KBM-7 (cell line): ENCODE data around the gene STON2.

ENCODE experiments used
- DNase-seq: peaks from one replicate; pipeline ENCODE4 v3.0.0-alpha.2; 2015
- in situ Hi-C: fragments of 300-500 bp; cut with MboI; formaldehyde crosslinking; loops from 2 replicates; pipeline ENCODE4 v1.14.3; 2020; ENCODE audit warnings: low sequenced_read_pairs, low pct_unique_long_range_greater_than_20kb, mixed read lengths

STON2 gene

GRCh38 chr14:81312289-81312876 lies 87.7 kb downstream of the STON2 start:
- no peak for DNase-seq
- in situ Hi-C loops = no loop called here

GRCh38 chr14:81311778-81312177 lies 88.3 kb downstream of the STON2 start:
- in situ Hi-C loops = no loop called here
- DNase-seq = no peak

GRCh38 chr14:81311141-81311540 lies 89.0 kb downstream of the STON2 start:
- DNase-seq = no peak
- in situ Hi-C loops = no loop called here

- DNase-seq = no peak
- in situ Hi-C loops = no loop called here
Measured at GRCh38 chr14:81310606-81311005, 89.5 kb downstream of the STON2 start.

GRCh38 chr14:81309511-81309910 lies 90.6 kb downstream of the STON2 start:
- DNase-seq = no peak
- in situ Hi-C loops = no loop called here

GRCh38 chr14:81305743-81306142 lies 94.4 kb downstream of the STON2 start:
- no peak for DNase-seq
- in situ Hi-C loops = no loop called here

- in situ Hi-C loops = no loop called here
- no peak for DNase-seq
Measured at GRCh38 chr14:81305065-81305464, 95.1 kb downstream of the STON2 start.

GRCh38 chr14:81303258-81303935 lies 96.7 kb downstream of the STON2 start:
- peak; percentile 55 for DNase-seq
- in situ Hi-C loops = no loop called here

GRCh38 chr14:81302638-81303037 lies 97.5 kb downstream of the STON2 start:
- in situ Hi-C loops = no loop called here
- no peak for DNase-seq

GRCh38 chr14:81301813-81302212 lies 98.3 kb downstream of the STON2 start:
- in situ Hi-C loops = no loop called here
- DNase-seq = no peak

GRCh38 chr14:81301371-81301770 lies 98.8 kb downstream of the STON2 start:
- in situ Hi-C loops = no loop called here
- peak; percentile 51 for DNase-seq

GRCh38 chr14:81298911-81299310 lies 101.2 kb downstream of the STON2 start:
- DNase-seq = peak; percentile 33
- in situ Hi-C loops = no loop called here

- no peak for DNase-seq
- in situ Hi-C loops = no loop called here
Measured at GRCh38 chr14:81298122-81298521, 102.0 kb downstream of the STON2 start.

GRCh38 chr14:81295958-81296923 lies 103.9 kb downstream of the STON2 start:
- in situ Hi-C loops = no loop called here

GRCh38 chr14:81289516-81289915 lies 110.6 kb downstream of the STON2 start:
- no peak for DNase-seq
- in situ Hi-C loops = no loop called here

More at GRCh38 chr14:81295958-81296923, 103.9 kb downstream of the STON2 start:
- DNase-seq = peak; percentile 44

GRCh38 chr14:81286574-81287370 lies 113.4 kb downstream of the STON2 start:
- no peak for DNase-seq
- in situ Hi-C loops = no loop called here

- in situ Hi-C loops = no loop called here
- no peak for DNase-seq
Measured at GRCh38 chr14:81285245-81285644, 114.9 kb downstream of the STON2 start.

GRCh38 chr14:81281332-81281731 lies 118.8 kb downstream of the STON2 start:
- in situ Hi-C loops = no loop called here
- no peak for DNase-seq

GRCh38 chr14:81280136-81280791 lies 119.9 kb downstream of the STON2 start:
- no peak for DNase-seq
- in situ Hi-C loops = no loop called here
